ENCODE measurements around the gene BTNL9.
A peak's percentile ranks its signal among the peaks of the same experiment; 100 is the strongest.
"Not testable (repeated sequence)": the region's sequence is repeated elsewhere in the genome, so short reads cannot be mapped to it uniquely, and the experiment has no call there.

BTNL9 gene

DNA sequence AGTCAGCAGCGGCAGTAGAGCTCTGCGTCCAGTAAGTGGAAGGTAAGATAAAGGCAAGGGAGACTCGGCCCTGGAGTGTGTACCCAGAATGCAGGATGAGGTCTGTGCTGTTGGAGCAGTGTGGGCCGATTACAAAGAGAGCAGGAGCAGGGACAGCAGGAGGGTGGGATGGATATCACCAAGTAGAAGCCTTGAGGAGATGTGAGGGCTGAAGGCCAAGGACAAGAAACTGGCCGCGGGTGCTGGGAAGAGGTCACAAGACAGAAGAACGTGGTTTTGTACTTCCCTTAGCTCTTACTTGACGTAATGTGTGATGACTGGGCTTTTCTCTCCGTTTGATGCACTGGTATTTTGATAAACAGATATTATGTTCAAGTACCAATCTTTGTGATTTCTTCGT, 47.2 kb downstream of the BTNL9 start:
- Histone ChIP-seq H3K4me1 (no peaks in the 10 kb centered on the region), H3K36me3 (replicated peaks) (no peaks in the 10 kb centered on the region), H3K4me3 (no peak overlapping the region), H3K27me3 (ENCODE audit: low read depth) (no peaks in the 10 kb centered on the region), H3K9me3 (no peaks in the 10 kb centered on the region)
- in situ Hi-C loops (cut with MboI; ENCODE audit: low sequenced_read_pairs) = no loop called here
- no peak for DNase-seq (ENCODE audit: low spot score in 2 of 2)

DNA sequence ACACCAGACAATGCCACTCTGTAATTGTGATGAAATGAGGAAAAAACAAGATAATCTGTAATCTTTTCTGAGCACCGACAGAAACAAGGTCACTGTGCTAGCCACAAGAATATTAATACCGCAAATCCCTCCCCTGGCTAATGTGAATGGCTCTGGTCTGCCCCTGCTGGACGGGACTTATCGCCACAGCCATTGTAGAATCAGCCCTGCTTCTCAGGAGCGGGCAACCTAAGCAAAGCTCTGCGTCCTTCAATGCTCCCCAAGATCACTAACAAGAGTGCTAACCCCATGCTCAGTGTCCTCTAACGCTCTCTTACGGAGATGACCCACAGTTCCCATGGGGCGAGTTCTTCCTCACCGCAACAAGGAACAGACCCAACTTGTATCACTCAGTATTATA, 48.2 kb downstream of the BTNL9 start:
- Histone ChIP-seq H3K9me3 (no peaks in the 10 kb centered on the region), H3K4me1 (no peaks in the 10 kb centered on the region), H3K4me3 (no peak overlapping the region), H3K36me3 (replicated peaks) (no peaks in the 10 kb centered on the region), H3K27me3 (ENCODE audit: low read depth) (no peaks in the 10 kb centered on the region)
- DNase-seq (ENCODE audit: low spot score in 2 of 2) = peak in 1 of 2 experiments; percentile 39
- in situ Hi-C loops (cut with MboI; ENCODE audit: low sequenced_read_pairs) = no loop called here

DNA sequence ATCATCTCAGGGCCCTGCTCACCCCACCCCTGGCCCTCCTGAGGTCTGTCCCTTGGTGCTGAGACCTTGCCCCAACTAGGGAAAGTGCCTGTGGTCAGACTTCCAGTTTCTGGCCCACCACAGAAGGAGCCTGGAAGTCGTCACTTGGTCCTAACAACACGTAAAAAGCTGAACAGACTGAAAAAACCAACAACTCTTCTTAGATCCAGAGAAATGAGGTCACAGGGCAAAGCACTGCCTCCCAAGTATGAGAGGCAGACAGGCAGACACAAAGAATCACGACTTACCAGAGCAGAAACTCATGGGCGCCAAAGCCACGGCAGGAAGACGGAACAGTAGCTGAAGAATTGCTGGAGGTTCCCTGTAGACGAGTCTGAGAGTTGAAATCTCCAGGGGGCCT, 52.4 kb downstream of the BTNL9 start:
- no peak for DNase-seq (ENCODE audit: low spot score in 2 of 2)
- Histone ChIP-seq H3K4me3 (no peak overlapping the region), H3K4me1 (no peaks in the 10 kb centered on the region), H3K36me3 (replicated peaks) (no peaks in the 10 kb centered on the region), H3K9me3 (no peaks in the 10 kb centered on the region), H3K27me3 (ENCODE audit: low read depth) (no peaks in the 10 kb centered on the region)
- in situ Hi-C loops (cut with MboI; ENCODE audit: low sequenced_read_pairs) = no loop called here

DNA sequence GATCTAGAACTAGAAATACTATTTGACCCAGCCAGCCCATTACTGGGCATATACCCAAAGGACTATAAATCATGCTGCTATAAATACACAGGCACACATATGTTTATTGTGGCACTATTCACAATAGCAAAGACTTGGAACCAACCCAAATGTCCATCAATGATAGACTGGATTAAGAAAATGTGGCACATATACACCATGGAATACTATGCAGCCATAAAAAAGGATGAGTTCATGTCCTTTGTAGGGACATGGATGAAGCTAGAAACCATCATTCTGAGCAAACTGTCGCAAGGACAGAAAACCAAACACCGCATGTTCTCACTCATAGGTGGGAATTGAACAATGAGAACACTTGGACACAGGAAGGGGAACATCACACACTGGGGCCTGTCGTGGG, 55.1 kb downstream of the BTNL9 start:
- H3K36me3 ChIP-seq (replicated peaks); H3K9me3 ChIP-seq; H3K27me3 ChIP-seq (ENCODE audit: low read depth); in situ Hi-C loops (cut with MboI; ENCODE audit: low sequenced_read_pairs); H3K4me1 ChIP-seq; H3K4me3 ChIP-seq; DNase-seq (ENCODE audit: low spot score in 2 of 2): not testable (repeated sequence)

DNA sequence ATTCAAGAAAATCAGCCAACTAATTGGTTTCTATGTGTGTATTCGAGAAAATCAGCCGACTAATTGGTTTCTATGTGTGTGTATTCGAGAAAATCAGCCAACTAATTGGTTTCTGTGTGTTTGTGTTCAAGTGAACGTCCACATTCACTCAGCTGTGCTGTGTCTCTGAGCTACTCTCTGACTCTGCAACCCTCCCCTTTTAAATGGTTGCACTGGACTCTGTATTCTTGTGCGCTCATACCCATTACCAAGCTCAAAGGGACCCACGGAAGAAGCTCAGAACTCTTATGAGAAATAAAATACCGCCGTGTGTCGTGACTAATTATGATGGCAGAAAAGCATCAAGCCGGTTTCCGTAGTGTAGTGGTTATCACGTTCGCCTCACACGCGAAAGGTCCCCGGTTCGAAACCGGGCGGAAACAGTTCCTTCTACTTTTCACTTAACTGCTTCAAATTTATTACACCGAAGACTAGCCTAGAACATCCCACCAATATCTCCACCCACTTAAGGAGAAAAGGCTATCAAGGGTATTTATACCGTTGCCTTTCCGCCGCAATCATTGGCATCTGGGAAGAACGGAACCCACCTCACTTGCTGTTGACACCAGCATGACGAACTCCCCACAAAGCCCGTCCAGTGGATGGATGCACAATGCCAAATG, 56.8 kb downstream of the BTNL9 start:
- in situ Hi-C loops (cut with MboI; ENCODE audit: low sequenced_read_pairs); H3K36me3 ChIP-seq (replicated peaks): not testable (repeated sequence)

DNA sequence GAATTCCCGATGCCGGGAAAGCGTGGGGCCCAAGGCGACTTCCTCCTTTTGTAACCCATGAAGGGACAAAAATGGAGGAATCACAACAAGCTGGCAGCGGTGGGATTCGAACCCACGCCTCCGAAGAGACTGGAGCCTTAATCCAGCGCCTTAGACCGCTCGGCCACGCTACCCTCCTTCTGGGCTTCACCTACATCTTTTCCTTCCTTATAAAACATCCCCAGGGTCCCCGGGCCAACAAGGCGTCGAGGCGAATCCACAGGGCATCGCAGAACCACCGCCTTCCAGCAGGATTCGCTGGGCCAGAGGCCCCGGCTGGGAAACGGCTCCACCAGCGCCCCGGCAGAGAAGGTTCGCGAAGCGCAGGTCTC, 57.3 kb downstream of the BTNL9 start:
- H3K27me3 ChIP-seq (ENCODE audit: low read depth); DNase-seq (ENCODE audit: low spot score in 2 of 2); H3K4me3 ChIP-seq; H3K36me3 ChIP-seq (replicated peaks); H3K4me1 ChIP-seq; in situ Hi-C loops (cut with MboI; ENCODE audit: low sequenced_read_pairs); H3K9me3 ChIP-seq: not testable (repeated sequence)

More for the DNA sequence above, 56.8 kb downstream of the BTNL9 start:
- not testable (repeated sequence) for H3K27me3 ChIP-seq (ENCODE audit: low read depth); H3K9me3 ChIP-seq; H3K4me3 ChIP-seq; H3K4me1 ChIP-seq; DNase-seq (ENCODE audit: low spot score in 2 of 2)

DNA sequence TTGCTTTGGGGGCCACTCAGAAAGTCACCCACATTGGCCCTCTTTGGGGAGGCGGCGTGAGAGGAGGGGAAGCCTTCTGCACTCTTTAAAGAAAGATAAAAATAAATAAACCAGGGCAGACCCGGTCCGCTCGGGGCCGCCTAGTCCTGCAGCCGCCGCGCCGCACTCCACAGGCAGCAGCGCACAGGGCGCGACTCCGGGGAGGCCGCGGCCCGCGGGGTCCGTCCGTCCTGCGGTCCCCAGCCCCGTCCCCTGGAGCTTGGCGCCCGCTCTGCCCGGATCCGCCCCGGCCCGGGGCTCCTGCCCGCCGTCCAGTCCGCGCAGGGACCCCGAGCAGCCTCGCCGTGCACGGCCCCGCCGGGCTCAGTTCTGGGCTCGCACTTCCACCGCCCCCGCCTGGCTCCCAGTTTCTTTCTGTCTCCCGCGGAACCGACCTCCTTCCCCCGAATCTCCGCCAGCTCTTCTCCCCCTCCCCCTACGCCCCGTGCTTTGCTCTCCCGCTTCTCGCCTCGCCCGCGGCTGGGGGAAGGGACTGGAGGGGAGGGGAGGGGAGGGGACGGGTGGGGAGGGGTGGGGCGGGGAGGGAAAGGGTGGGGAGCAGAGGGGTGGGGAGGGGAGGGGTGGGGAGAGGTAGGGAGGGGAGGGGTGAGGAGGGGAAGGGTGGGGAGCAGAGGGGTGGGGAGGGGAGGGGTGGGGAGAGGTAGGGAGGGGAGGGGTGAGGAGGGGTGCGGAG, 57.9 kb downstream of the BTNL9 start:
- DNase-seq (ENCODE audit: low spot score in 2 of 2); H3K36me3 ChIP-seq (replicated peaks); H3K4me3 ChIP-seq; H3K4me1 ChIP-seq; in situ Hi-C loops (cut with MboI; ENCODE audit: low sequenced_read_pairs); H3K9me3 ChIP-seq; H3K27me3 ChIP-seq (ENCODE audit: low read depth): not testable (repeated sequence)

DNA sequence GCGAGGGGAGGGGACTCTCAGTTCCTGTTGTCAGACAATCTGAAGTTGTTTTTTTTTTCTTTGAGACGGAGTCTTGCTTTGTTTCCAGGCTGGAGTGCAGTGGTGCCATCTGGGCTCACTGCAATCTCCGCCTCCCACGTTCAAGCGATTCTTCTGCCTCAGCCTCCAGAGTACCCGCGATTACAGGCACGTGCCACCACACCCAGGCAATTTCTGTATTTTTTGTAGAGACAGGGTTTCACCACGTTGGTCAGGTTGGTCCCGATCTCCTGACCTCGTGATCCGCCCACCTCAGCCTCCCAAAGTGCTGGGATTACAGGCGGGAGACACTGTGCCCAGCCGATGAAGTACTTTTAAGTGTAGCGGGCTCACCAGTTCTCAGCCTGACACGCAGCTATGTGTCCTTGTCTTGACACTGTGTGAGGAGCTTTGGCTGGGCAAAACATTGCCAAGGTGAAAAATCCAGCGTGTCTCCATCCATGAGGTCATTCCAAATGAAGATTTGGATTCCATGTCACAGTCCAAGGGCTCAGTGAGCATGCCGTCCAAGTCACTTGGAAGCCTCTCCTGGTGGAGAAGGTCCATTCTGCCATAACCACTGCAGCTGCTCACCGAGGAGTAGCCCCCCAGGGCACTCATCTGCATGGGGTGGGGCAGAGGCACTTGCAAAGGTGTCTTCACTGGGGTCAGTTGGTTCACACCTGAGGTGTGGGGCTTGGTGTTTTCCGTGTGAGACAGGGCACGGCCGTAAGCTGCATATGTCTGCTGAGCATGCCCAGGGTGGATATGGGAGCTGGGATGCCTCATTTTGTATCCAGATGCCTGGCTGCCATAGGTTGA, 58.9 kb downstream of the BTNL9 start:
- no peaks in the 10 kb centered on the region for H3K4me1 ChIP-seq
- H3K27me3 ChIP-seq (ENCODE audit: low read depth) = no peaks in the 10 kb centered on the region
- H3K4me3 ChIP-seq = no peak overlapping the region
- DNase-seq (ENCODE audit: low spot score in 2 of 2) = no peak
- H3K36me3 ChIP-seq (replicated peaks) = no peaks in the 10 kb centered on the region
- no peaks in the 10 kb centered on the region for H3K9me3 ChIP-seq
- in situ Hi-C loops (cut with MboI; ENCODE audit: low sequenced_read_pairs) = no loop called here

DNA sequence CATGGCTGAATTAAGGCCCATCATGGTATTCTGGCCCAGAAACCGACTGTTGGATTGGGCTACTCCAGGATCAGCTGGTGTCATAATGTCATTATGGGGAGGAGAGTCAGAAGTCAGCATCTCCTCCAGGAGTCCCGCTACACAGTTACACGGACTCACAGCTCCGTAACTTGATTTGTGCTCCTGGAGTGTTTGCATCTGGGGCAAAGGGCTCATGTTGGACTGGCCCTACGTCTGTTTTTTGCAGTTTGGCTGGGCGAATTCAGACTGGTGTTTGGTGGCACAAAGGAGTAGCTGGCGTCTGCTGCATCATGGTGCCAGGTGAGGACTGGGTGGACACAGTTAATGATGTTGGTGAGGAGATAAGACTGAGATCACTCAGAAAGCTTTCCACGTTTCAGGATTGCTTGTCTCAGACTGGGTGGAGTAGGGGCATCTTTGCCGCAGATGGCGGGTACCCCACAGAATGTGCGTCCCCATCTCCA, 59.6 kb downstream of the BTNL9 start:
- H3K9me3 ChIP-seq = no peaks in the 10 kb centered on the region
- H3K4me1 ChIP-seq = no peaks in the 10 kb centered on the region
- in situ Hi-C loops (cut with MboI; ENCODE audit: low sequenced_read_pairs) = no loop called here
- H3K27me3 ChIP-seq (ENCODE audit: low read depth) = no peaks in the 10 kb centered on the region
- no peaks in the 10 kb centered on the region for H3K36me3 ChIP-seq (replicated peaks)
- H3K4me3 ChIP-seq = no peak overlapping the region
- no peak for DNase-seq (ENCODE audit: low spot score in 2 of 2)

DNA sequence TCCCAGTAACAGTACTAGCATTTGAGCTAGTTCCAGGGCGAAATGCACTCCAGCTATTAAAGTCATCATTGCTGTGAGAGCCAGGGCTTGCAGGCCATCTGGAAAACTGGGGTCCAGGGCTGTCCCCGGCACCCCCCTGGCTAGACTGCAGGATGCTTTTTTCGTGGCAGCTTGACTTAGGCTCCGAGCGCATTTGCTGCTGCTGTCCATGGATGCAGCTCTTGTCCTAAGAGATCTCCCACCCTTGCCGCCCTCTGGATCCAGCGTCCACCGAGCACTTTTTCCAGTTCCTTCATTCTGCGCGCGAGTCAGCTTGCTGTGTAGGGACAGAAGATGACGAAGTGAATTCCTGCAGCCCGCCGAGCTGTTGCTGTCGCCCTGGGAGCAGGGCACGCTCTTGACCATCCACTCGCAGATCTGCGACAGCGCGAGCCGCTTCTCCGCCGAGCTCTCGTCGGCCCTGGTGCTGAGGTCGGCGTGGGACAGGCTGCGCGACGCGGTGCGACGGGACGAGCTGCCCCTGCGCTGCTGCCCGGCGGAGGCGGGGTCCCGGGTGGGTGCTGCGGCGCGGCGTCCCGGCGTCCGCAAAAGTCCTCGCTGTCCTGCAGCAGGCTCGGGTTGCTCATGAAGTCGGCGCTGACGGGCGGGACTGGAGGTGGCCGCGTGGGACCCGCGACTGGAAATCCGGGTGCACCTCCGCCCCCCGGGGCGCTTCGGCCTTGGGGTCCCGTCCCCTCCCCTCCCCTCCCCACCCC, 60.2 kb downstream of the BTNL9 start:
- Histone ChIP-seq H3K4me3 (no peak overlapping the region), H3K9me3 (no peaks in the 10 kb centered on the region), H3K4me1 (no peaks in the 10 kb centered on the region), H3K27me3 (ENCODE audit: low read depth) (no peaks in the 10 kb centered on the region), H3K36me3 (replicated peaks) (no peaks in the 10 kb centered on the region)
- in situ Hi-C loops (cut with MboI; ENCODE audit: low sequenced_read_pairs) = no loop called here
- DNase-seq (ENCODE audit: low spot score in 2 of 2) = no peak

DNA sequence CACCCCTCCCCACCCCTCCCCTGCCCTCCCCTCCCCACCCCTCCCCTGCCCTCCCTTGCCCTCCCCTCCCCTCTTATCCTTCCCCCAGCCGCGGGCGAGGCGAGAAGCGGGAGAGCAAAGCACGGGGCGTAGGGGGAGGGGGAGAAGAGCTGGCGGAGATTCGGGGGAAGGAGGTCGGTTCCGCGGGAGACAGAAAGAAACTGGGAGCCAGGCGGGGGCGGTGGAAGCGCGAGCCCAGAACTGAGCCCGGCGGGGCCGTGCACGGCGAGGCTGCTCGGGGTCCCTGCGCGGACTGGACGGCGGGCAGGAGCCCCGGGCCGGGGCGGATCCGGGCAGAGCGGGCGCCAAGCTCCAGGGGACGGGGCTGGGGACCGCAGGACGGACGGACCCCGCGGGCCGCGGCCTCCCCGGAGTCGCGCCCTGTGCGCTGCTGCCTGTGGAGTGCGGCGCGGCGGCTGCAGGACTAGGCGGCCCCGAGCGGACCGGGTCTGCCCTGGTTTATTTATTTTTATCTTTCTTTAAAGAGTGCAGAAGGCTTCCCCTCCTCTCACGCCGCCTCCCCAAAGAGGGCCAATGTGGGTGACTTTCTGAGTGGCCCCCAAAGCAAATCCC, 61.1 kb downstream of the BTNL9 start:
- DNase-seq (ENCODE audit: low spot score in 2 of 2) = peak in 1 of 2 experiments; percentile 38
- in situ Hi-C loops (cut with MboI; ENCODE audit: low sequenced_read_pairs); H3K4me3 ChIP-seq: not testable (repeated sequence)

DNA sequence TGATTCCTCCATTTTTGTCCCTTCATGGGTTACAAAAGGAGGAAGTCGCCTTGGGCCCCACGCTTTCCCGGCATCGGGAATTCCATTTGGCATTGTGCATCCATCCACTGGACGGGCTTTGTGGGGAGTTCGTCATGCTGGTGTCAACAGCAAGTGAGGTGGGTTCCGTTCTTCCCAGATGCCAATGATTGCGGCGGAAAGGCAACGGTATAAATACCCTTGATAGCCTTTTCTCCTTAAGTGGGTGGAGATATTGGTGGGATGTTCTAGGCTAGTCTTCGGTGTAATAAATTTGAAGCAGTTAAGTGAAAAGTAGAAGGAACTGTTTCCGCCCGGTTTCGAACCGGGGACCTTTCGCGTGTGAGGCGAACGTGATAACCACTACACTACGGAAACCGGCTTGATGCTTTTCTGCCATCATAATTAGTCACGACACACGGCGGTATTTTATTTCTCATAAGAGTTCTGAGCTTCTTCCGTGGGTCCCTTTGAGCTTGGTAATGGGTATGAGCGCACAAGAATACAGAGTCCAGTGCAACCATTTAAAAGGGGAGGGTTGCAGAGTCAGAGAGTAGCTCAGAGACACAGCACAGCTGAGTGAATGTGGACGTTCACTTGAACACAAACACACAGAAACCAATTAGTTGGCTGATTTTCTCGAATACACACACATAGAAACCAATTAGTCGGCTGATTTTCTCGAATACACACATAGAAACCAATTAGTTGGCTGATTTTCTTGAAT, 62.0 kb downstream of the BTNL9 start:
- H3K36me3 ChIP-seq (replicated peaks); H3K27me3 ChIP-seq (ENCODE audit: low read depth); DNase-seq (ENCODE audit: low spot score in 2 of 2); H3K9me3 ChIP-seq; in situ Hi-C loops (cut with MboI; ENCODE audit: low sequenced_read_pairs); H3K4me1 ChIP-seq; H3K4me3 ChIP-seq: not testable (repeated sequence)

More for the DNA sequence above, 61.1 kb downstream of the BTNL9 start:
- not testable (repeated sequence) for H3K36me3 ChIP-seq (replicated peaks); H3K9me3 ChIP-seq; H3K4me1 ChIP-seq; H3K27me3 ChIP-seq (ENCODE audit: low read depth)

DNA sequence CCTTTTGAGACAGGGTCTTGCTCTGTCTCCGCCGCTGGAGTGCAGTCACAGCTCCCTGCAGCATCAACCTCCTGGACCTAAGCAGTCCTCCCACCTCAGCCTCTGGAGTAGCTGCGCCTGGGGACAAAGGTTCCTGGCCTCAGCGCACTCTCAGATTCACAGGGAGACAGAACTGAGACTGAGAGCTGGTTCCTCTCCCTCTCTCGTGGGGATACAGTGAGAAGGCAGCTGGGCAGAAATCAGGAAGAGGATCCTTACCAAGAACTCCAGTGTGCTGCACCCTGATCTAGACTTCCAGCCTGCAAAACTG, 64.1 kb downstream of the BTNL9 start:
- H3K36me3 ChIP-seq (replicated peaks); H3K4me3 ChIP-seq; H3K9me3 ChIP-seq; H3K4me1 ChIP-seq; in situ Hi-C loops (cut with MboI; ENCODE audit: low sequenced_read_pairs); DNase-seq (ENCODE audit: low spot score in 2 of 2); H3K27me3 ChIP-seq (ENCODE audit: low read depth): not testable (repeated sequence)
